IPS DF 4.7 (cell line): ENCODE results near the gene OR5P2.
"Not testable (repeated sequence)": the region's sequence is repeated elsewhere in the genome, so short reads cannot be mapped to it uniquely, and the experiment has no call there.

Experiments used
- DNase-seq: peaks from one replicate; pipeline ENCODE4 v3.0.0-alpha.2; 2013; ENCODE audit warnings: low spot score; ENCODE audit errors: extremely low read depth

OR5P2 gene

DNA sequence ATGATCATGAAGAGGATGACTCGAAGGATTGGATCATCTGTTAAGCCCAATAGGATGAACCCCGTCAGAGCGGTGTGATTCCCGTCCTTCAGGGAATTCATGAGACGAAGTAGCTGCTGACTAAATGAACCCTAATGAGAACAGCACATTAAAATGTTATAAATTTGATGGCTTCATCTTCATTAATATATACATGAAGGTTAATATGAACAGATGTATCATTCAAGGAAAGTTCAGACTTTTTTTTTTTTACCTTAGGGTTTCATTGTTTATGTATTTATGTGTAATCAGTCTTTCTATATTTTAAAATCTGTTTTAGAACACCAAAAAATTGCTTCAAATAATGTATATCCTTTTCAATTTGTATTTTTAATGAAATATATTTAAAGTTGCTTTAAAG lies at the start of gene OR5P2:
Gene OR5P2 (minus strand): TSS at position 101 of the 400 bp plus-strand sequence. CDS start 0 bp downstream, at position 101.
- DNase-seq, result no peak

- no peak for DNase-seq
Observed at GRCh38 chr11:7846003-7846402, 49.3 kb upstream of the OR5P2 start.

GRCh38 chr11:7844986-7845385 lies 48.2 kb upstream of the OR5P2 start:
- DNase-seq, result no peak

- DNase-seq, result no peak
Observed at GRCh38 chr11:7844521-7844920, 47.8 kb upstream of the OR5P2 start.

GRCh38 chr11:7840578-7840977 lies 43.8 kb upstream of the OR5P2 start:
- DNase-seq, result no peak

DNA sequence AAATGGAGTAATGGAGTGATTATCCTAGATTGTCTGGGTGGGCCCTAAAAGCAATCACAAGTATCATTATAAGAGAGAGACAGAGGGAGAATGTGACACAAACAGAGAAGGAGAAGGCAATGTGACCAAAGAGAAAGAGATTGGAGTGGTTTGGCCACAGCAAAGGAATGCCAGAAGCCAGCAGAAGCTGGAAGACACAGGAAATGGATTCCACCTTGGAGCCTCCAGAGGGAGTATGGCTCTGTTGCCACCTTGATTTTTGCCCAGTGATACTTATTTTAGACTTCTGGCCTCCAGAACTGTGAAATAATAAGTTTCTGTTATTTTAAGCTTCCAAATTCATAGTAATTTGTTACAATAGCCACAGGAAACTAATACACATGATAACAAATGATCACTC lies 36.8 kb upstream of the OR5P2 start:
- DNase-seq, result no peak

- DNase-seq, result no peak
Observed at GRCh38 chr11:7830740-7831139, 34.0 kb upstream of the OR5P2 start, which contains the start of gene OR5P3. TSS of gene OR5P3 (minus strand) at chr11:7830840.

DNA sequence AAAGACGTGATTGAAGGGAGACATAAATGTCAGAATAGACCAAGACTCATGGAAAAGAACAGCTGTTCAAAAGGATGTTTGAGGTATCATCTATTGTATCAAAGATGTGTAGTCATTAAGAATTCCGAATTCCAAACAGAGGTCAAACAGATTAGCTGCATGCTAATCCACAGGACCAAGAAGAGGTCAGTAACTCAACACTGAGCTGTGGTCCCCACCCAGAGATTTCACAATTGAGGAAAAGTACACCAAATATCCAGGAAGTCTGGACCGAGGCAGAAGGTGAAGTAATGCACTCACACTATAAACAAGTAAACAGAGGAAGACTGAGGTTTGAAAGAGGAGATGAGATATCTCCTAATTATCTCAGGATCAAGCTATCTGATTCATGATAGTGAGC lies 29.6 kb upstream of the OR5P2 start:
- no peak for DNase-seq

- DNase-seq, result not testable (repeated sequence)
Observed at GRCh38 chr11:7820417-7820816, 23.7 kb upstream of the OR5P2 start.

- DNase-seq, result not testable (repeated sequence)
Observed at GRCh38 chr11:7814897-7815296, 18.2 kb upstream of the OR5P2 start.

DNA sequence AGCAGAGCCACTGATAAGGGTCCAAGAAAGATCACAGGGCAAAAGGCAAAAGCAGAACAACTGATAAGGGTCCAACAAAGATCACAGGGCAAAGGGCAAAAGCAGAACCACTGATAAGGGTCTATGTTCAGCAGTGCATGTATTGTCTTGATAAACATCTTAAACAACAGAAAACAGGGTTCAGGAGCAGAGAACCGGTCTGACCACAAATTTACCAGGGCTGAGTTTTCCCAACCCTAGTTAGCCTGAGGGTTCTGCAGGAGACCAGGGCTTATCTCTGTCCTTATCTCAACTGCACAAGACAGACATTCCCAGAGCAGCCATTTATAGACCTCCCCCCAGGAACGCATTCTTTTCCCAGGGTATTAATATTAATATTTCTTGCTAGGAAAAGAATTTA lies 13.6 kb upstream of the OR5P2 start:
- not testable (repeated sequence) for DNase-seq

DNA sequence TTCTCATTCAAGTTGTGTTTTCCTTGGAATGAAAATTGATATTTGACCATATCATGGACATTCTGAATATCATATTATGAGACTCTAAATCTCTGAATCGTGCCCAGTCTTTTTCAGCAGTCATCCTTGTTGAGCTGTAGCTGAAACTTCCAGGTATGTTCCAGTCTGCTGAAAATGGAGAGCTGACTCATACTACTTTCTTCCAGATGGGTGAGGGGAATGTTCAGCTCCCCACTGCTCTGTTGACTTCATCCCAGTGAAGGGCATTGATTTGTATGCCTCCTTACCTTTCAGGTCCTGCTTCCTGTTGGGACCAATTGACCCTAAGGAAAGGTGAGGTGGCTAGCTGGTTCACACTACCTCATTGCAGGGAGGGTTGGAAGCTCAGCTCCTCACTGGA lies 3.5 kb downstream of the OR5P2 start:
- DNase-seq, result no peak

DNA sequence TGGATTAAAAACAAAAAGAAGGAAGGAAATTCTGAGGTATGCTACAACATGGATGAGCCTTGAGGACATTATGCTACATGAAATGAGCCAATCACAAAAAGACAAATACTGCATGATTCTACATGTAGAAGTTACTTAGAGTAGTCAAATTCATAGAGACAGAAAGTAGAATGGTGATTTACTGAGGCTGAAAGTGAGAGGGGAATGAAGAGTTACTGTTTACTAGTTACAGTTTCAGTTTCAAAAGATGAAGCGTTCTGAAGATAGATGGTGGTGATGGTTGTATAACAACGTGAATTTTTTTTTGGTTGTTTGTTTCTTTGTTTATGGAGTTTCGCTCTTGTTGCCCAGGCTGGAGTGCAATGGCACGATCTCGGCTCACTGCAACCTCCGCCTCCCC lies 9.5 kb downstream of the OR5P2 start:
- no peak for DNase-seq

GRCh38 chr11:7775689-7776088 lies 21.1 kb downstream of the OR5P2 start:
- no peak for DNase-seq

GRCh38 chr11:7764301-7764700 lies 32.4 kb downstream of the OR5P2 start:
- DNase-seq, result not testable (repeated sequence)

- DNase-seq, result no peak
Observed at GRCh38 chr11:7759010-7759409, 37.7 kb downstream of the OR5P2 start.

DNA sequence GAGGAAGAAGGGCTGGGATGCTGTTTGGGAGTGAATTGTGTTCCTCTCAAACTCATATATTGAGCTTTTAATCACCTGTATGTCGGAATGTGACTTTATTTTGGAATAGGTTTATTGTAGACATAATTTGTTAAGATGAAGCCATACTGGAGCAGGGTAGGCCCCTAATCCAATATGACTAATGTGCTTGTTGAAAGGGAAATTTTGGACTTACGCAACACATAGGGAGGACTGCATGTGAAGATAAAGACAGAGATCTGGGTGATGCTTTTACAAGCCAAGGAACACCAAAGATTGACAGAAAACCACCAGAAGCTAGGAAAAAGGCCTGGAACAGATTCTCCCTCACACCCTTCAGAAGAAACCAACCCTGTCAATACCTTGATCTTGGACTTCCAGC lies 47.3 kb downstream of the OR5P2 start:
- DNase-seq, result no peak
